Colonic mucosa (tissue), 4 donors: ENCODE data around the gene MECP2. TPM values are rescaled to one million over a fixed set of nuclear protein-coding genes. Genes with fewer than 3 reads are reported as not detected.
"Not testable (repeated sequence)": the region's sequence is repeated elsewhere in the genome, so short reads cannot be mapped to it uniquely, and the experiment has no call there.

Experiments
- DNase-seq: peaks from one replicate; pipeline ENCODE4 v3.0.0-alpha.2; 2020
- H3K27ac ChIP-seq: fragments of 200-600 bp; one replicate; pipeline ENCODE4 v1.8.0; 2021
- H3K27me3 ChIP-seq: fragments of 200-600 bp; one replicate; pipeline ENCODE4 v1.8.0; 2021
- H3K36me3 ChIP-seq: fragments of 200-600 bp; one replicate; pipeline ENCODE4 v1.8.0; 2021
- H3K4me1 ChIP-seq: fragments of 200-600 bp; one replicate; pipeline ENCODE4 v1.8.0; 2021; ENCODE audit warnings: mild to moderate bottlenecking
- H3K4me3 ChIP-seq: fragments of 200-600 bp; one replicate; pipeline ENCODE4 v1.8.0; 2021
- H3K9ac ChIP-seq, 2 donors: one replicate each; pipeline ENCODE4 v1.7.0; 2013; ENCODE audit warnings: control low read depth in 2 of 2, low read depth in 2 of 2, low read length in 2 of 2
- H3K9me3 ChIP-seq: fragments of 200-600 bp; one replicate; pipeline ENCODE4 v1.8.0; 2021
- intact Hi-C: fragments of 100-400 bp; cut with DNase I; formaldehyde crosslinking; loops from one replicate; pipeline ENCODE4 v1.14.1; 2022
- total RNA-seq, 2 donors: library from RNA; stranded (reverse); fragmentation: NEBNext Ultra II Directional in 1 of 2; extraction: Animal tissue kit (Norgen Biotek cat#: 25700) in 1 of 2; gene quantifications; one replicate each; pipeline ENCODE4 v1.2.1, GENCODE V29; 2021
- TF ChIP-seq, protein P1 (sequence below): fragments of 200-600 bp; IDR thresholded peaks from one replicate; pipeline ENCODE4 v1.8.0; 2022; ENCODE audit warnings: antibody characterized with exemption, mild to moderate bottlenecking
- donor health status: healthy.
- donor health status: DM: no; HTN: no; CAD: no.
- donor health status: DM: no; HTN: no; CAD: no.

MECP2 gene
- total RNA-seq, 2 donors from 2014 or later = 28.3 to 29.7 TPM

- no peaks in the 10 kb centered on the region for H3K9me3 ChIP-seq
- DNase-seq = no peak
- H3K27ac ChIP-seq = no peak overlapping the region
- H3K36me3 ChIP-seq = no peaks in the 10 kb centered on the region
- no peaks in the 10 kb centered on the region for H3K4me1 ChIP-seq
- no peaks in the 10 kb centered on the region for H3K27me3 ChIP-seq
- no peak overlapping the region for H3K4me3 ChIP-seq
- intact Hi-C loops = no loop called here
- no peak overlapping the region for H3K9ac ChIP-seq
- TF ChIP-seq, protein P1, sequence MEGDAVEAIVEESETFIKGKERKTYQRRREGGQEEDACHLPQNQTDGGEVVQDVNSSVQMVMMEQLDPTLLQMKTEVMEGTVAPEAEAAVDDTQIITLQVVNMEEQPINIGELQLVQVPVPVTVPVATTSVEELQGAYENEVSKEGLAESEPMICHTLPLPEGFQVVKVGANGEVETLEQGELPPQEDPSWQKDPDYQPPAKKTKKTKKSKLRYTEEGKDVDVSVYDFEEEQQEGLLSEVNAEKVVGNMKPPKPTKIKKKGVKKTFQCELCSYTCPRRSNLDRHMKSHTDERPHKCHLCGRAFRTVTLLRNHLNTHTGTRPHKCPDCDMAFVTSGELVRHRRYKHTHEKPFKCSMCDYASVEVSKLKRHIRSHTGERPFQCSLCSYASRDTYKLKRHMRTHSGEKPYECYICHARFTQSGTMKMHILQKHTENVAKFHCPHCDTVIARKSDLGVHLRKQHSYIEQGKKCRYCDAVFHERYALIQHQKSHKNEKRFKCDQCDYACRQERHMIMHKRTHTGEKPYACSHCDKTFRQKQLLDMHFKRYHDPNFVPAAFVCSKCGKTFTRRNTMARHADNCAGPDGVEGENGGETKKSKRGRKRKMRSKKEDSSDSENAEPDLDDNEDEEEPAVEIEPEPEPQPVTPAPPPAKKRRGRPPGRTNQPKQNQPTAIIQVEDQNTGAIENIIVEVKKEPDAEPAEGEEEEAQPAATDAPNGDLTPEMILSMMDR = no peak
Measured at GRCh38 chrX:154004315-154004714, 93.2 kb downstream of the MECP2 start.

DNA sequence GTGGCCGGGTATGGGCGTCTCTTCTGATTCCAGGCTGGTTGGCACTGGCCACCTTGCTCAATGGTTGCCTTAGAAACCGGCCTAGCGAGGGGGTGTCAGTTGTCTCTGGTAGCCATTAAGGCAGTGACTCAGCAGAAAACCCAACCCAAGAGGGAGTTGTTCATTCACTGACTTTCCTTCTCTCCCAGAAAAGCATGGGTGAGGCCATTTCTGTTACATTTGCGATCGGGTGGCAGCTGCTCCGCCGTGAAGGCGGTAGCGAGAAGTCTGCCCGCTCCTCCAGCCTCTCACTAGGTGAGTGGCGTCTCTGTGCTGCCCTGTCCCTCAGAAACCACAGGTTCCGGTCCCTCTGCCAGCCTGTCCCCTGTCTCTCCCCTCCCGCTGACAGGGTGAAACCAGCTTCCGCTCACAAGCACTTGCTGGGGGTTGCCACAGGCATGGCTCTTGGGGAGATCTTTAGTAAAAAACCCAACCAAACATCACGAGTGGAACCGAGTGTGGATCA is 95.2 kb downstream of the MECP2 start:
- H3K4me1 ChIP-seq = no peaks in the 10 kb centered on the region
- no peaks in the 10 kb centered on the region for H3K36me3 ChIP-seq
- no peak overlapping the region for H3K9ac ChIP-seq
- intact Hi-C loops = no loop called here
- H3K27me3 ChIP-seq = no peaks in the 10 kb centered on the region
- H3K9me3 ChIP-seq = no peaks in the 10 kb centered on the region
- no peak overlapping the region for H3K27ac ChIP-seq
- no peak for DNase-seq
- TF ChIP-seq, protein P1 = no peak
- no peak overlapping the region for H3K4me3 ChIP-seq

DNA sequence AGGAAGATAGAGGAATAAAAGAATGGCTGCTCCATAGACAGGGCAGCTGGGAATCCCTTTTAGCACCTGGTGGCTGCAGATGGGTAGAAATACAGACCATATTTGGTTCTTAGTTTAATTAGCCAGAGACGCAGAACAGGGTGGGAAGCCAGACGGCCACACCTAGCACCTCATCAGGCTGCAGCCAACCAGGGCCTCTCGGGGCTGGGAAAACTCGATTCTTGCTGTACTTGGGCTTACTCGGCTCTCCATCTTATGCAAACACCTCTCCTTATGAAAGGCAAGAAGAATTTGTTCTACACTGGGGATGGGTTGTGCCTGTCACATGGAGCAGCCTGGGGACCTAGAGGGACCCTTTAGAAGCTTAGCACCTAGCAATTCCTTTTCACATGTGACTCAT is 97.5 kb downstream of the MECP2 start:
- H3K36me3 ChIP-seq = no peaks in the 10 kb centered on the region
- no peak for DNase-seq
- TF ChIP-seq, protein P1 = no peak
- no peak overlapping the region for H3K27ac ChIP-seq
- H3K27me3 ChIP-seq = peaks cover 3% of the 10 kb centered on the region
- H3K9ac ChIP-seq = no peak overlapping the region
- H3K9me3 ChIP-seq = no peaks in the 10 kb centered on the region
- no peak overlapping the region for H3K4me3 ChIP-seq
- intact Hi-C loops = no loop called here
- no peaks in the 10 kb centered on the region for H3K4me1 ChIP-seq

GRCh38 chrX:153999359-154000037 is 98.0 kb downstream of the MECP2 start:
- no peaks in the 10 kb centered on the region for H3K36me3 ChIP-seq
- no peak overlapping the region for H3K27ac ChIP-seq
- no peak overlapping the region for H3K4me3 ChIP-seq
- no peak for DNase-seq
- H3K9ac ChIP-seq = no peak overlapping the region
- intact Hi-C loops = no loop called here
- peaks cover 3% of the 10 kb centered on the region for H3K27me3 ChIP-seq
- no peaks in the 10 kb centered on the region for H3K9me3 ChIP-seq
- no peaks in the 10 kb centered on the region for H3K4me1 ChIP-seq
- TF ChIP-seq, protein P1 = no peak

DNA sequence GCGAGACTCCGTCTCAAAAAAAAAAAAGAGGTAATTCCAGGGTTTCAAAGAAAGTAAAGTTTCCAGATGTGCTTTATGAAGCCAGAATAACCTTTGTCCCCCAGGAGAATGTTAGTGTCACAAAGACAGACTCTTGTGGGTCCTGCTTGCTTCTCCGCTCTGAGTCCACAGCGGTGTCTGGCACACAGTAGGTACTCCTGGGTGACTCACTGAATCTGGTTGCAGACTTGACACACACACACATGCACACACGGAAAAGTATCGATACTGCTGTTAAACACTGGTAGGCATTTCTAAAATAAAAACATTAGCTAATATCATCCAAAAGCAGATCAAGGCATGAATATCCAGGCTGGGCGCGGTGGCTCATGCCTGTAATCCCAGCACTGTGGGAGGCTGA is 102.0 kb downstream of the MECP2 start:
- Histone ChIP-seq H3K27ac (no peak overlapping the region), H3K9me3 (no peaks in the 10 kb centered on the region), H3K4me1 (no peaks in the 10 kb centered on the region), H3K27me3 (peaks cover 10% of the 10 kb centered on the region), H3K4me3 (no peak overlapping the region), H3K36me3 (no peaks in the 10 kb centered on the region), H3K9ac (no peak overlapping the region)
- DNase-seq = no peak
- TF ChIP-seq, protein P1 = no peak
- intact Hi-C loops = no loop called here

DNA sequence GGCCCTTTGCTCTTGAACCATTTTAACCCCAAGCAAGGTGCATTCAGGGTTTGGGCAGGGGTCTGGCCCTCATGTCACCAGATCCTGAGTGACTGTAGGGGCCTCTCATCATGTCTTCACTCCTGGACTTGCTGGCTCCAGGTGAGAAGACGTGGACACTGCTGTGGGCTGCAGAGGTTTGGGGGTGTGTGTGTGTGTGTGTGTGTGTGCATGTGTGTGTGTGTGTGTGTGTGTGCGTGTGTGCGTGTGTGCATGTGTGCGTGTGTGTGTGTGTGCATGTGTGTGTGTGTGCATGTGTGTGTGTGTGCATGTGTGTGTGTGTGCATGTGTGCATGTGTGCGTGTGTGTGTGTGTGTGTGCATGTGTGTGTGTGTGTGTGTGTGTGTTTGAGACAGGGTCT is 103.1 kb downstream of the MECP2 start:
- intact Hi-C loops, H3K4me3 ChIP-seq, H3K9me3 ChIP-seq, DNase-seq, H3K36me3 ChIP-seq, H3K4me1 ChIP-seq, H3K27ac ChIP-seq, H3K9ac ChIP-seq: not testable (repeated sequence)
- peaks cover 10% of the 10 kb centered on the region for H3K27me3 ChIP-seq
